Epithelial cell of proximal tubule (primary cell): ENCODE data around the gene RAB15. TPM values are rescaled to one million over a fixed set of nuclear protein-coding genes. Genes with fewer than 3 reads are reported as not detected.

Experiments
- DNase-seq: peaks from one replicate; pipeline ENCODE4 v3.0.0-alpha.2; 2011; ENCODE audit warnings: low read depth
- H3K4me3 ChIP-seq: 2 replicates; pipeline ENCODE4 v1.5.1; 2011; ENCODE audit warnings: low read depth, mild to moderate bottlenecking, low read length
- CTCF ChIP-seq: conservative IDR thresholded peaks from 2 replicates; pipeline ENCODE4 v1.5.1; 2012; ENCODE audit warnings: low read depth, mild to moderate bottlenecking, low read length
- total RNA-seq: library from RNA; depleted of rRNA; stranded (reverse); fragments of >200 nt; gene quantifications from 2 replicates; pipeline ENCODE4 v1.2.3, GENCODE V29; 2015

The RAB15 gene
- total RNA-seq, 1 donor from 2014 or later: 21.2 TPM

DNA sequence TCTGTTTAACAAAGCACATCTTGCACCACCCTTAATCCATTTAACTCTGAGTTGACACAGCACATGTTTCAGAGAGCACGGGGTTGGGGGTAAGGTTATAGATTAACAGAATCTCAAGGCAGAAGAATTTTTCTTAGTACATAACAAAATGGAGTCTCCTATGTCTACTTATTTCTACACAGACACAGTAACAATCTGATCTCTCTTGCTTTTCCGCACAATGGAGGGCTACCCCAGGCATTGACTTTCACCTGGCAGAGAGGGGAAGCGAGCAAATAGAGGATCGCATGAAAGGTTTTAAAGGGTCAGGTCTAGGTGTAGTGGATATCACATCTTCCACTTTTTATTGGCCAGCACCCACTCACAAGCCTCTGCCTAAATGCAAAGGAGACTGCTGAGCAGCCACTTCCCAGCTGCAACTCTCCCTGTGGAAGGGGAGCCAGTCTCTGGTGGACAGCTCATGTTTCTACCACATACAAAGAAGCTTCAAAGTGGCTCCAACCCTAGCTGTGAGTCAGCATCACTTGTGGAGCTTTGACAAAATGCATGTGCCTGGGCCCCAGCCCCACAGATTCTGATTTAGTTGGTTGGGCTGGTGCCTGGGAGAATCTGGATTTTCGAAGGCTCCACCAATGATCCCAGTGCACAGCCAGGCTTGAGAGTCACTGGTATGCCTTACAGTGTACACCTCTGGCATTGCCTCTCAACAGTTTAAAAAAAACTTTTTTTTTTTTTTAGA, 7.4 kb upstream of the RAB15 start:
- no peak for TF ChIP-seq CTCF
- DNase-seq: no peak
- no peak overlapping the region for H3K4me3 ChIP-seq

DNA sequence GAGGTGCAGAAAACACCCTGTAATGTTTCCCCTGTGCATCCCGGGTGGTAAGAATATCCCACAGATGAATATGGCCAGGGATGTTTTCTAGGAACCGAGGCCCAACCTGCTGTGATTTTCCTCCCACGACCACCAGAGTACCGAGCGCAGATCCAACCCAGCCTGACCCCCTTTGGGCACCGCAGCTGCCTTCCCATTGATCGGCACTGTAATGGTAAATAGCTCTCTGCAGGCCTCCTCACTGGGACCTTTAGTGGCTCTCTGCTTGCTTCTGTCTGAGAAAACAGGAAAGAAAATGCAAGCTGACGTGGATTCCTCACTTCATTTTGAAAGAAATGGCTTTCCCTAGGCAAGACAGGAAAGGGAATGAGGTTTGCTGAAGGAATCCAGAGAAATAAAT, 2.4 kb upstream of the RAB15 start:
- TF ChIP-seq CTCF: no peak
- no peak overlapping the region for H3K4me3 ChIP-seq
- DNase-seq: no peak

GRCh38 chr14:64973826-64974225, 1.7 kb upstream of the RAB15 start:
- no peak for TF ChIP-seq CTCF
- no peak overlapping the region for H3K4me3 ChIP-seq
- no peak for DNase-seq

GRCh38 chr14:64973026-64973442, 898 bp upstream of the RAB15 start:
- no peak for DNase-seq
- H3K4me3 ChIP-seq: no peak overlapping the region
- no peak for TF ChIP-seq CTCF

GRCh38 chr14:64971491-64971942, 619 bp downstream of the RAB15 start:
- no peak for TF ChIP-seq CTCF
- no peak for DNase-seq

GRCh38 chr14:64970776-64971477, 1.2 kb downstream of the RAB15 start:
- TF ChIP-seq CTCF: no peak
- no peak for DNase-seq

More at GRCh38 chr14:64971491-64971942, 619 bp downstream of the RAB15 start:
- H3K4me3 ChIP-seq: peak overlapping the region; percentile 55

DNA sequence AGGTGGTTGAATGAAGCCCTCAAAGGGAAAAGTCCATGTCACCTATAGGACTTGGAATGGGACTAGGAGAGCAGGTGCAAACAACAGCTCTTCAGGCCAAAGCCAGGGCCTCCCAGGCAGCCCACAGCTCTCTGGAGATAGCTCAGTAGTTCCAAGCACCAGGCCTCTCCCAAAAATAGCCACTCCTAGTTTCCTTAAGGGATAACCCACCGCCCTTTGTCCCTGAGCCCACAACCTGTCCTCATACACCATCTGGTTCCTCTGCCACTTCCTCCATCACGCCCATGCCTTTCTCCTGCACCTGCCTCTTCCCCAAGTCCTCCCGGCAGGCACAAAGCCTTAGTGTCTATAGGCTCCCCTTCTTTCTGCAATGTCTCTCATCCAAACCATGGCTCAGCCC, 2.1 kb downstream of the RAB15 start:
- no peak for TF ChIP-seq CTCF

More at GRCh38 chr14:64970776-64971477, 1.2 kb downstream of the RAB15 start:
- peak overlapping the region; percentile 55 for H3K4me3 ChIP-seq

More for the DNA sequence above, 2.1 kb downstream of the RAB15 start:
- no peak for DNase-seq
- H3K4me3 ChIP-seq: no peak overlapping the region
